HepG2 (cell line): ENCODE data around the gene BCL2L2. TPM values are rescaled to one million over a fixed set of nuclear protein-coding genes. Genes with fewer than 3 reads are reported as not detected.

Experiments used
- ARHGAP35 ChIP-seq: sonication (generic); formaldehyde crosslinking; IDR thresholded peaks from 2 replicates; pipeline ENCODE4 v1.9.0; 2022; ENCODE audit warnings: mild to moderate bottlenecking, inconsistent platforms, moderate library complexity, missing genetic modification reagents, borderline replicate concordance
- ASH2L ChIP-seq: fragments of 300-600, 200-600 bp; sonication (generic); IDR thresholded peaks from 2 replicates; pipeline ENCODE4 v1.7.0; 2017; ENCODE audit warnings: low read depth, mild to moderate bottlenecking, moderate library complexity, mixed read lengths, low read length; ENCODE audit not compliant: insufficient read length
- CENPX ChIP-seq: sonication (generic); formaldehyde crosslinking; IDR thresholded peaks from 2 replicates; pipeline ENCODE4 v1.9.0; 2021; ENCODE audit warnings: mild to moderate bottlenecking, missing genetic modification reagents, moderate library complexity
- CREM ChIP-seq, 2 experiments: sonication (generic) in 1 of 2; formaldehyde crosslinking in 1 of 2; IDR thresholded peaks; 2 replicates each; pipeline versions ENCODE4 v1.4.0 to v1.6.1; 2016 to 2020; ENCODE audit warnings: antibody characterized with exemption in 1 of 2, mild to moderate bottlenecking in 1 of 2, missing genetic modification reagents in 1 of 2
- FOXA3 ChIP-seq: IDR thresholded peaks from 2 replicates; pipeline ENCODE4 v1.6.1; 2016; ENCODE audit warnings: missing genetic modification reagents, missing compliant biosample characterization
- GATAD1 ChIP-seq: IDR thresholded peaks from 2 replicates; pipeline ENCODE4 v1.6.1; 2016; ENCODE audit warnings: missing genetic modification reagents, missing compliant biosample characterization
- HES4 ChIP-seq: sonication (generic); formaldehyde crosslinking; IDR thresholded peaks from 2 replicates; pipeline ENCODE4 v1.9.0; 2021; ENCODE audit warnings: mild to moderate bottlenecking, missing genetic modification reagents, borderline replicate concordance
- HOXD1 ChIP-seq: sonication (generic); formaldehyde crosslinking; IDR thresholded peaks from 2 replicates; pipeline ENCODE4 v1.5.0; 2020; ENCODE audit warnings: missing genetic modification reagents
- ISL2 ChIP-seq: sonication (generic); formaldehyde crosslinking; IDR thresholded peaks from 2 replicates; pipeline ENCODE4 v1.5.0; 2020; ENCODE audit warnings: missing genetic modification reagents
- NFYB ChIP-seq: sonication (generic); formaldehyde crosslinking; IDR thresholded peaks from 2 replicates; pipeline ENCODE4 v1.4.0; 2020; ENCODE audit warnings: missing genetic modification reagents
- NR3C1 ChIP-seq: sonication (generic); formaldehyde crosslinking; IDR thresholded peaks from 2 replicates; pipeline ENCODE4 v1.4.0; 2020; ENCODE audit warnings: missing genetic modification reagents
- PAX8 ChIP-seq: sonication (generic); formaldehyde crosslinking; IDR thresholded peaks from 2 replicates; pipeline ENCODE4 v1.8.0; 2022; ENCODE audit warnings: mild to moderate bottlenecking, missing genetic modification reagents, borderline replicate concordance
- PCBP2 ChIP-seq: fragments of 200-400 bp; formaldehyde crosslinking; optimal IDR thresholded peaks from 2 replicates; pipeline ENCODE3; 2018; ENCODE audit warnings: low read length, low read depth; ENCODE audit not compliant: poor library complexity, severe bottlenecking
- POLR2G ChIP-seq: fragments of 200-400 bp; formaldehyde crosslinking; IDR thresholded peaks from 2 replicates; pipeline ENCODE4 v1.6.1; 2018; ENCODE audit warnings: mild to moderate bottlenecking, low read depth, low read length, moderate library complexity
- SIX4 ChIP-seq: sonication (generic); formaldehyde crosslinking; IDR thresholded peaks from 2 replicates; pipeline ENCODE4 v1.4.0; 2020; ENCODE audit warnings: missing genetic modification reagents
- ZBTB42 ChIP-seq: sonication (generic); formaldehyde crosslinking; IDR thresholded peaks from 2 replicates; pipeline ENCODE4 v1.5.0; 2020; ENCODE audit warnings: mild to moderate bottlenecking, missing genetic modification reagents
- ZFP62 ChIP-seq: sonication (generic); formaldehyde crosslinking; IDR thresholded peaks from 2 replicates; pipeline ENCODE4 v1.4.0; 2020; ENCODE audit warnings: missing genetic modification reagents
- ZNF101 ChIP-seq: sonication (generic); formaldehyde crosslinking; IDR thresholded peaks from 2 replicates; pipeline ENCODE4 v1.4.0; 2020; ENCODE audit warnings: mild to moderate bottlenecking, low read depth, missing genetic modification reagents, borderline replicate concordance
- ZNF230 ChIP-seq: sonication (generic); formaldehyde crosslinking; IDR thresholded peaks from 2 replicates; pipeline ENCODE4 v1.4.0; 2020; ENCODE audit warnings: mild to moderate bottlenecking, missing genetic modification reagents
- ZNF496 ChIP-seq: sonication (generic); formaldehyde crosslinking; IDR thresholded peaks from 2 replicates; pipeline ENCODE4 v1.8.1; 2023; ENCODE audit warnings: mild to moderate bottlenecking, moderate library complexity, missing genetic modification reagents; ENCODE audit not compliant: insufficient replicate concordance
- ZNF530 ChIP-seq: sonication (generic); formaldehyde crosslinking; IDR thresholded peaks from 2 replicates; pipeline ENCODE4 v1.5.0; 2020; ENCODE audit warnings: low read depth, mild to moderate bottlenecking, missing genetic modification reagents
- ZNF589 ChIP-seq: sonication (generic); formaldehyde crosslinking; conservative IDR thresholded peaks from 2 replicates; pipeline ENCODE4 v1.8.0; 2022; ENCODE audit warnings: mild to moderate bottlenecking, moderate library complexity, missing genetic modification reagents
- ZNF607 ChIP-seq: sonication (generic); formaldehyde crosslinking; IDR thresholded peaks from 2 replicates; pipeline ENCODE4 v1.5.1; 2020; ENCODE audit warnings: missing genetic modification reagents, mild to moderate bottlenecking, borderline replicate concordance
- ZNF75D ChIP-seq: sonication (generic); formaldehyde crosslinking; IDR thresholded peaks from 2 replicates; pipeline ENCODE4 v1.8.1; 2023; ENCODE audit warnings: missing genetic modification reagents, mild to moderate bottlenecking, borderline replicate concordance
- polyA plus RNA-seq, 8 experiments: library from polyadenylated mRNA; depleted of rRNA in 3 of 8; stranded (reverse) in 7 of 8; unstranded in 1 of 8; fragments of >200 nt; fragmentation: Illumina TruSeq in 4 of 8; extraction: Trizol in 4 of 8; gene quantifications; 2 replicates each; pipeline versions ENCODE4 v1.2.1 to v1.2.3, GENCODE V29; 2011 to 2016; ENCODE audit warnings: low read depth in 4 of 8, missing spikeins in 1 of 8, mixed read lengths in 1 of 8; ENCODE audit not compliant: insufficient read depth in 1 of 8
- total RNA-seq, 5 experiments: library from RNA; depleted of rRNA; stranded (reverse); fragments of >200 nt; fragmentation: Illumina TruSeq; extraction: Trizol; gene quantifications; 2 replicates each; pipeline ENCODE4 v1.2.3, GENCODE V29; 2016; ENCODE audit warnings: low read depth in 1 of 5
- TF ChIP-seq, protein P1 (sequence below): sonication (generic); formaldehyde crosslinking; IDR thresholded peaks from 2 replicates; pipeline ENCODE4 v1.4.0; 2020; ENCODE audit warnings: missing genetic modification reagents
- TF ChIP-seq, protein P2 (sequence below): sonication (generic); formaldehyde crosslinking; IDR thresholded peaks from 2 replicates; pipeline ENCODE4 v1.5.0; 2020; ENCODE audit warnings: missing genetic modification reagents, mild to moderate bottlenecking, borderline replicate concordance

BCL2L2 gene
- total and polyA plus RNA-seq, 2 of the 13 experiments (the other 11 are each of a cell fraction or from before 2014, with no cell fraction given): 28.1 to 49.8 TPM

DNA sequence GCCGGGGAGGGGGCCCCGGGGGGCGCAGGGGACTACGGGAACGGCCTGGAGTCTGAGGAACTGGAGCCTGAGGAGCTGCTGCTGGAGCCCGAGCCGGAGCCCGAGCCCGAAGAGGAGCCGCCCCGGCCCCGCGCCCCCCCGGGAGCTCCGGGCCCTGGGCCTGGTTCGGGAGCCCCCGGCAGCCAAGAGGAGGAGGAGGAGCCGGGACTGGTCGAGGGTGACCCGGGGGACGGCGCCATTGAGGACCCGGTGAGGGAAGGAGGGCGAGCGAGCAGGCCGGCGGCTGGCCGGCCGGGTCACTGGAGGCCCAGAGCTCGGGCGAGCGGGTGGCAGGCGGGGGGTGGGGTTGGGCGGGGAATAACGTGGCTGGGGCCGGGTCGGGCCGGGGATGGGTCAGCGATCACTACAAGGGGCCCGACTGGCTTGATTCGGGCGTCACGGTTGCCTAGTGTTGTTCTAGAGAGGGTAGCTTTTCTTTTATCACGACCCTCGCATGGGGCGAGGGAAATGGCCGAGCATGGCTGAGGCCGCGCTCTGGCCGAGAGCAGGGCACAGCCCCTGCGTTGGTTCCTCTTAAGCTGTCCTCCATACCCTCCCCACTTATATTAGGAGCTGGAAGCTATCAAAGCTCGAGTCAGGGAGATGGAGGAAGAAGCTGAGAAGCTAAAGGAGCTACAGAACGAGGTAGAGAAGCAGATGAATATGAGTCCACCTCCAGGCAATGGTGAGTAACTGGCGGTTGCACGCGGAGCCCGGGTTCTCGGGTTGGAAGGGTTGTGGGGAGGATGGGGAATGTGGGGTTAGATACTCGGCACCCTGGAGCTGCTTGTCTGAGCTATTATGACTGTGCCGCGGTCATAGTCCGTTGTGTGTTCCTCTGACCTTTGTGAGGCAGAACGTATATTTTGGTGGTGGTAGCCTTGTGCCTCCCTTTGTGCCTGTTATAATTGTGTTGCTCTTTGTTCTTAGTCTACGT is 15.2 kb downstream of the BCL2L2 start (continued):
- TF ChIP-seq, protein P1, sequence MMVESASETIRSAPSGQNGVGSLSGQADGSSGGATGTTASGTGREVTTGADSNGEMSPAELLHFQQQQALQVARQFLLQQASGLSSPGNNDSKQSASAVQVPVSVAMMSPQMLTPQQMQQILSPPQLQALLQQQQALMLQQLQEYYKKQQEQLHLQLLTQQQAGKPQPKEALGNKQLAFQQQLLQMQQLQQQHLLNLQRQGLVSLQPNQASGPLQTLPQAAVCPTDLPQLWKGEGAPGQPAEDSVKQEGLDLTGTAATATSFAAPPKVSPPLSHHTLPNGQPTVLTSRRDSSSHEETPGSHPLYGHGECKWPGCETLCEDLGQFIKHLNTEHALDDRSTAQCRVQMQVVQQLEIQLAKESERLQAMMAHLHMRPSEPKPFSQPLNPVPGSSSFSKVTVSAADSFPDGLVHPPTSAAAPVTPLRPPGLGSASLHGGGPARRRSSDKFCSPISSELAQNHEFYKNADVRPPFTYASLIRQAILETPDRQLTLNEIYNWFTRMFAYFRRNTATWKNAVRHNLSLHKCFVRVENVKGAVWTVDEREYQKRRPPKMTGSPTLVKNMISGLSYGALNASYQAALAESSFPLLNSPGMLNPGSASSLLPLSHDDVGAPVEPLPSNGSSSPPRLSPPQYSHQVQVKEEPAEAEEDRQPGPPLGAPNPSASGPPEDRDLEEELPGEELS (CRISPR knock-in tag): peak; percentile 18; the same call in 1 of the 2 replicates
- TF ChIP-seq NR3C1: 0 out of 2 replicates have a peak, but pooled peaks have one; percentile 81
- TF ChIP-seq HES4 (CRISPR knock-in tag): peak; percentile 94; the same call in 1 of the 2 replicates
- no peak for TF ChIP-seq CENPX (CRISPR knock-in tag)
- TF ChIP-seq FOXA3 (CRISPR knock-in tag): no peak
- TF ChIP-seq ZBTB42: peak; percentile 15; the same call in 1 of the 2 replicates
- TF ChIP-seq ZNF589 (CRISPR knock-in tag): no peak; the same call in 1 of the 2 replicates
- TF ChIP-seq, protein P2, sequence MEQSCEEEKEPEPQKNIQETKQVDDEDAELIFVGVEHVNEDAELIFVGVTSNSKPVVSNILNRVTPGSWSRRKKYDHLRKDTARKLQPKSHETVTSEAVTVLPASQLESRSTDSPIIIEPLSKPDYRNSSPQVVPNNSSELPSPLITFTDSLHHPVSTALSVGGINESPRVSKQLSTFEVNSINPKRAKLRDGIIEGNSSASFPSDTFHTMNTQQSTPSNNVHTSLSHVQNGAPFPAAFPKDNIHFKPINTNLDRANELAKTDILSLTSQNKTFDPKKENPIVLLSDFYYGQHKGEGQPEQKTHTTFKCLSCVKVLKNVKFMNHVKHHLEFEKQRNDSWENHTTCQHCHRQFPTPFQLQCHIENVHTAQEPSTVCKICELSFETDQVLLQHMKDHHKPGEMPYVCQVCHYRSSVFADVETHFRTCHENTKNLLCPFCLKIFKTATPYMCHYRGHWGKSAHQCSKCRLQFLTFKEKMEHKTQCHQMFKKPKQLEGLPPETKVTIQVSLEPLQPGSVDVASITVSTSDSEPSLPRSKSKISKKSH (CRISPR knock-in tag): no peak; the same call in 1 of the 2 replicates
- no peak for TF ChIP-seq ASH2L
- peak; percentile 83; the same call in 1 of the 2 replicates for TF ChIP-seq ZNF230
- no peak for TF ChIP-seq PCBP2
- no peak; the same call in 1 of the 2 replicates for TF ChIP-seq NFYB
- TF ChIP-seq ISL2 (CRISPR knock-in tag): peak; percentile 77
- TF ChIP-seq ZNF530: no peak
- TF ChIP-seq ZNF101: no peak
- TF ChIP-seq PAX8 (CRISPR knock-in tag): peak; percentile 93
- no peak for TF ChIP-seq CREM (IDR thresholded peaks at IDR 0.05)
- no peak for TF ChIP-seq CREM (CRISPR knock-in tag; IDR thresholded peaks at IDR 0.05)
- TF ChIP-seq POLR2G: peak; percentile 85
- TF ChIP-seq ZFP62 (CRISPR knock-in tag): no peak
- TF ChIP-seq GATAD1 (CRISPR knock-in tag): 0 out of 2 replicates have a peak, but pooled peaks have one; percentile 35
- TF ChIP-seq ARHGAP35 (CRISPR knock-in tag): no peak; the same call in 1 of the 2 replicates
- TF ChIP-seq ZNF496: no peak
- no peak for TF ChIP-seq SIX4
- no peak; the same call in none of the 2 replicates for TF ChIP-seq ZNF607
- TF ChIP-seq HOXD1 (CRISPR knock-in tag): peak; percentile 69; the same call in 1 of the 2 replicates
- 0 out of 2 replicates have a peak, but pooled peaks have one; percentile 23 for TF ChIP-seq ZNF75D (CRISPR knock-in tag)
